ENCODE results near the gene HMGN4.

- TF ChIP-seq EZH2phosphoT487 (IDR thresholded peaks at IDR 0.05): no peak
- TF ChIP-seq CTCF (IDR thresholded peaks at IDR 0.05): no peak
These were observed 23.6 kb downstream of the HMGN4 start for GRCh38 chr6:26561533-26562466.

Data from neural progenitor cell (in vitro differentiated cells).